Suppressor macrophage (primary cell): ENCODE results near the gene ARHGAP10.

ENCODE experiments used
- DNase-seq, 4 experiments: peaks; one replicate each; pipeline ENCODE4 v3.0.0-alpha.2; 2020 to 2022

ARHGAP10 gene

GRCh38 chr4:147768113-147768512 lies 36.2 kb downstream of the ARHGAP10 start:
- DNase-seq: peak; percentile 80 to 91 (median 86)

- peak in 2 of 4 experiments; percentile 54 to 57 for DNase-seq
Observed at GRCh38 chr4:147769386-147769785, 37.5 kb downstream of the ARHGAP10 start.

- DNase-seq: no peak
Observed at GRCh38 chr4:147770831-147771230, 38.9 kb downstream of the ARHGAP10 start.

- no peak for DNase-seq
Observed at GRCh38 chr4:147772056-147772455, 40.2 kb downstream of the ARHGAP10 start.

GRCh38 chr4:147772459-147772969 lies 40.6 kb downstream of the ARHGAP10 start:
- DNase-seq: no peak

- DNase-seq: peak in 1 of 4 experiments; percentile 31
Observed at GRCh38 chr4:147773261-147774184, 41.6 kb downstream of the ARHGAP10 start.

GRCh38 chr4:147776716-147777115 lies 44.8 kb downstream of the ARHGAP10 start:
- DNase-seq: no peak

- peak in 2 of 4 experiments; percentile 43 to 47 for DNase-seq
Observed at GRCh38 chr4:147777456-147778091, 45.7 kb downstream of the ARHGAP10 start.

GRCh38 chr4:147778942-147779341 lies 47.1 kb downstream of the ARHGAP10 start:
- DNase-seq: no peak

GRCh38 chr4:147779451-147779850 lies 47.6 kb downstream of the ARHGAP10 start:
- peak; percentile 32 to 55 (median 43) for DNase-seq

- DNase-seq: peak; percentile 85 to 95 (median 92)
Observed at GRCh38 chr4:147780137-147780777, 48.4 kb downstream of the ARHGAP10 start.

- peak; percentile 72 to 88 (median 80) for DNase-seq
Observed at GRCh38 chr4:147782087-147782781, 50.3 kb downstream of the ARHGAP10 start.

GRCh38 chr4:147785129-147785528 lies 53.2 kb downstream of the ARHGAP10 start:
- no peak for DNase-seq

GRCh38 chr4:147786031-147786430 lies 54.1 kb downstream of the ARHGAP10 start:
- DNase-seq: peak in 3 of 4 experiments; percentile 58 to 67 (median 63)

- no peak for DNase-seq
Observed at GRCh38 chr4:147786531-147786930, 54.6 kb downstream of the ARHGAP10 start.

- DNase-seq: no peak
Observed at GRCh38 chr4:147787204-147787603, 55.3 kb downstream of the ARHGAP10 start.

GRCh38 chr4:147788791-147789190 lies 56.9 kb downstream of the ARHGAP10 start:
- DNase-seq: no peak

- no peak for DNase-seq
Observed at GRCh38 chr4:147789596-147789995, 57.7 kb downstream of the ARHGAP10 start.

- no peak for DNase-seq
Observed at GRCh38 chr4:147790412-147790811, 58.5 kb downstream of the ARHGAP10 start.

- no peak for DNase-seq
Observed at GRCh38 chr4:147791341-147791740, 59.5 kb downstream of the ARHGAP10 start.

GRCh38 chr4:147791865-147792264 lies 60.0 kb downstream of the ARHGAP10 start:
- DNase-seq: no peak
